Cortex of kidney (tissue), 1 donor: ENCODE data around the gene DUOXA2.

Experiments
- DNase-seq: peaks from one replicate; lab custom pipeline; 2025; lab: John Stamatoyannopoulos, UW

Gene DUOXA2

GRCh38 chr15:45136378-45136764 lies 22.2 kb downstream of the DUOXA2 start:
- no peak for DNase-seq

- no peak for DNase-seq
Measured at GRCh38 chr15:45137703-45138102, 23.6 kb downstream of the DUOXA2 start.

GRCh38 chr15:45138814-45139765 lies 25.0 kb downstream of the DUOXA2 start:
- no peak for DNase-seq

- DNase-seq: no peak
Measured at GRCh38 chr15:45139770-45140169, 25.6 kb downstream of the DUOXA2 start.

GRCh38 chr15:45140557-45141250 lies 26.6 kb downstream of the DUOXA2 start:
- no peak for DNase-seq

- no peak for DNase-seq
Measured at GRCh38 chr15:45141386-45141785, 27.3 kb downstream of the DUOXA2 start.

- no peak for DNase-seq
Measured at GRCh38 chr15:45143056-45143455, 28.9 kb downstream of the DUOXA2 start.

GRCh38 chr15:45143946-45144345 lies 29.8 kb downstream of the DUOXA2 start:
- DNase-seq: no peak

GRCh38 chr15:45144775-45145174 lies 30.6 kb downstream of the DUOXA2 start:
- DNase-seq: no peak

GRCh38 chr15:45146405-45146804 lies 32.3 kb downstream of the DUOXA2 start:
- no peak for DNase-seq

- DNase-seq: no peak
Measured at GRCh38 chr15:45147606-45148005, 33.5 kb downstream of the DUOXA2 start.

- DNase-seq: no peak
Measured at GRCh38 chr15:45148076-45149059, 34.2 kb downstream of the DUOXA2 start.

- DNase-seq: no peak
Measured at GRCh38 chr15:45149060-45149459, 34.9 kb downstream of the DUOXA2 start.

GRCh38 chr15:45150481-45150880 lies 36.4 kb downstream of the DUOXA2 start:
- DNase-seq: no peak

- no peak for DNase-seq
Measured at GRCh38 chr15:45150997-45151396, 36.9 kb downstream of the DUOXA2 start.

- DNase-seq: no peak
Measured at GRCh38 chr15:45151998-45152828, 38.1 kb downstream of the DUOXA2 start.

GRCh38 chr15:45155739-45156138 lies 41.6 kb downstream of the DUOXA2 start:
- DNase-seq: no peak

GRCh38 chr15:45156744-45157455 lies 42.8 kb downstream of the DUOXA2 start:
- DNase-seq: no peak

GRCh38 chr15:45157974-45158373 lies 43.8 kb downstream of the DUOXA2 start:
- DNase-seq: no peak

GRCh38 chr15:45161666-45162065 lies 47.5 kb downstream of the DUOXA2 start:
- DNase-seq: no peak
